ENCODE measurements around the gene GNG7.

Gene GNG7

GRCh38 chr19:2512523-2513431 lies 189.7 kb downstream of the GNG7 start:
- H4K20me1 ChIP-seq (ENCODE audit: insufficient read depth, low read length), result no peaks in the 10 kb centered on the region; the same call in 1 of the 2 replicates
- H3K9me3 ChIP-seq (ENCODE audit: insufficient read depth, low read length, severe bottlenecking), result no peaks in the 10 kb centered on the region
- no peak overlapping the region for H3K4me2 ChIP-seq (ENCODE audit: insufficient read depth, low read length)
- H3K27ac ChIP-seq (ENCODE audit: low read length), result no peak overlapping the region
- no peak overlapping the region for H2AFZ ChIP-seq (ENCODE audit: low read depth, low read length)
- no peaks in the 10 kb centered on the region for H3K27me3 ChIP-seq (ENCODE audit: insufficient read depth, low read length, poor library complexity)
- H3K36me3 ChIP-seq (ENCODE audit: insufficient read depth, low read length), result no peaks in the 10 kb centered on the region
- no peak overlapping the region for H3K4me3 ChIP-seq (ENCODE audit: low read depth in 1 of 2, low read length in 2 of 2)
- H3K4me1 ChIP-seq (ENCODE audit: insufficient read depth, low read length), result peaks cover 2% of the 10 kb centered on the region
- DNase-seq (no peak), ATAC-seq (ENCODE audit: insufficient read depth, low read depth) (no peak)
- no peak overlapping the region for H3K9ac ChIP-seq (ENCODE audit: low read depth, low read length)
- no peaks in the 10 kb centered on the region for H3K79me2 ChIP-seq (ENCODE audit: insufficient read depth, low read length)
- TF ChIP-seq CTCF (IDR thresholded peaks at IDR 0.05; ENCODE audit: borderline replicate concordance, extremely low read depth, low read length, poor library complexity, severe bottlenecking), result no peak
- no peak for TF ChIP-seq EZH2 (IDR thresholded peaks at IDR 0.05; ENCODE audit: borderline replicate concordance, low read depth, low read length, severe bottlenecking)

GRCh38 chr19:2511991-2512390 lies 190.5 kb downstream of the GNG7 start:
- H4K20me1 ChIP-seq (ENCODE audit: insufficient read depth, low read length), result no peaks in the 10 kb centered on the region; the same call in 1 of the 2 replicates
- DNase-seq (no peak), ATAC-seq (ENCODE audit: insufficient read depth, low read depth) (no peak)
- H3K4me2 ChIP-seq (ENCODE audit: insufficient read depth, low read length), result no peak overlapping the region
- no peak overlapping the region for H3K27ac ChIP-seq (ENCODE audit: low read length)
- H3K36me3 ChIP-seq (ENCODE audit: insufficient read depth, low read length), result no peaks in the 10 kb centered on the region
- no peaks in the 10 kb centered on the region for H3K79me2 ChIP-seq (ENCODE audit: insufficient read depth, low read length)
- H3K27me3 ChIP-seq (ENCODE audit: insufficient read depth, low read length, poor library complexity), result no peaks in the 10 kb centered on the region
- no peak overlapping the region for H3K4me3 ChIP-seq (ENCODE audit: low read depth in 1 of 2, low read length in 2 of 2)
- TF ChIP-seq EZH2 (IDR thresholded peaks at IDR 0.05; ENCODE audit: borderline replicate concordance, low read depth, low read length, severe bottlenecking) (no peak), CTCF (IDR thresholded peaks at IDR 0.05; ENCODE audit: borderline replicate concordance, extremely low read depth, low read length, poor library complexity, severe bottlenecking) (no peak)
- no peak overlapping the region for H3K9ac ChIP-seq (ENCODE audit: low read depth, low read length)
- H2AFZ ChIP-seq (ENCODE audit: low read depth, low read length), result no peak overlapping the region
- no peaks in the 10 kb centered on the region for H3K9me3 ChIP-seq (ENCODE audit: insufficient read depth, low read length, severe bottlenecking)
- peaks cover 3% of the 10 kb centered on the region for H3K4me1 ChIP-seq (ENCODE audit: insufficient read depth, low read length)

- no peaks in the 10 kb centered on the region for H3K27me3 ChIP-seq (ENCODE audit: insufficient read depth, low read length, poor library complexity)
- H3K4me1 ChIP-seq (ENCODE audit: insufficient read depth, low read length), result peaks cover 4% of the 10 kb centered on the region
- H3K4me3 ChIP-seq (ENCODE audit: low read depth in 1 of 2, low read length in 2 of 2), result no peak overlapping the region
- H3K79me2 ChIP-seq (ENCODE audit: insufficient read depth, low read length), result no peaks in the 10 kb centered on the region
- no peak overlapping the region for H3K4me2 ChIP-seq (ENCODE audit: insufficient read depth, low read length)
- no peaks in the 10 kb centered on the region for H3K36me3 ChIP-seq (ENCODE audit: insufficient read depth, low read length)
- H3K9me3 ChIP-seq (ENCODE audit: insufficient read depth, low read length, severe bottlenecking), result no peaks in the 10 kb centered on the region
- DNase-seq (no peak), ATAC-seq (ENCODE audit: insufficient read depth, low read depth) (no peak)
- no peak overlapping the region for H3K9ac ChIP-seq (ENCODE audit: low read depth, low read length)
- H4K20me1 ChIP-seq (ENCODE audit: insufficient read depth, low read length), result no peaks in the 10 kb centered on the region; the same call in 1 of the 2 replicates
- TF ChIP-seq CTCF (IDR thresholded peaks at IDR 0.05; ENCODE audit: borderline replicate concordance, extremely low read depth, low read length, poor library complexity, severe bottlenecking) (no peak), EZH2 (IDR thresholded peaks at IDR 0.05; ENCODE audit: borderline replicate concordance, low read depth, low read length, severe bottlenecking) (no peak)
- H2AFZ ChIP-seq (ENCODE audit: low read depth, low read length), result no peak overlapping the region
- H3K27ac ChIP-seq (ENCODE audit: low read length), result no peak overlapping the region
Observed at GRCh38 chr19:2511570-2511969, 190.9 kb downstream of the GNG7 start.
